Cerebellar cortex (tissue), 1 donor: Measurements from ENCODE around the gene FMNL2.
A peak's percentile ranks its signal among the peaks of the same experiment; 100 is the strongest.

Source experiments
- DNase-seq: peaks from one replicate; pipeline ENCODE4 v3.0.0-alpha.2; 2015; ENCODE audit warnings: low spot score

FMNL2 gene

DNA sequence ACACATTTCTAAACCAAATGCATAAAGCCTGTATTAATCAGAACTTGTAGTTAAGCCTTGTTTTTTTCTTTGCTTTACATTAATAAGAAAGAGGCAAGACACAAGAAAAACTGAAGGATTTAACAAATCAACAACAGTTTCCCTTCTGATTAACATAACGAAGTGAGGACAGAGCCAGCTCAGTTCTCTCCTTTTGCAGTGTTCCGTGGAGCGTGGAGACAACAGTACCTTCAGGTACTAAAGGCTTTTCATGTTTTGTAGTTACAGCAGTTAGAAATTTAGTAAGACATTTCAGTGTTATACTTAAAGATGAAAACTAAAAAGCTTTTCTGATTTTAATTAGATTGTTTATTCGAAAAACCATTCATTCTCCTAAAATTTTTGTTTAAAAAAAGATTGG lies 115.2 kb downstream of the FMNL2 start:
- peak; percentile 54 for DNase-seq

DNA sequence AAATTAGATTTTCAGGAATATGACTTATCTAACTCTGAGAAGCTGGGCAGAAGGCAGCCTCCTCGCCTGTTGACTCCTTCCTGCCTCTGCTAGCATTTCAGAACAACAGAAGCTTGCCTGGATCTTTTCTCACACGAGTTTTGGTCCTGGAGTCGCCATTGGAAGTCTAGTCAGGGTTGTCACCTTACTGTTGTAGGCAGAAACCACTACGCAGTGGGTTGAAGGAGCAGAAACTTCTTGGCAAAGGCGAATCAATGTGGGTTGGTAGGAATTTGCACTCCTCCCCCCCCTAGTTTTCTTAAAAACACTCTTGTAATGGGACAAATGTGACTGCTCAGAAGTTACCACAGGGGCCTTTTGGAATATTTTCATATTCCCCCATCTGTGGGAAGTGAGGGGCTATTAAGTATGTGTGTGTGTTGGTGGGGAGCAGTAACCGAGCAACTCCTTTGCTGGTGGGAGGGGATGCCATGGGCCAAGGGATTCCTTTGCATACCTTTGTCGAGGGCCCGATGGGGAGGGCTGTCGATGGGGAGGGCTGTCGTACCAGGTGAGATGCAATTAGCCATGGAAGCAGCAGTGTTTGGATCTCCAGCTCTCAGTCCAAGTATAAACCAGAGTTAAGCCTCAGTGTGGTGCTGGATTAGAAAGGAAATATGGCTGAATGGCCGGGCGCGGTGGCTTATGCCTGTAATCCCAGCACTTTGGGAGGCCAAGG lies 117.4 kb downstream of the FMNL2 start:
- DNase-seq: no peak

DNA sequence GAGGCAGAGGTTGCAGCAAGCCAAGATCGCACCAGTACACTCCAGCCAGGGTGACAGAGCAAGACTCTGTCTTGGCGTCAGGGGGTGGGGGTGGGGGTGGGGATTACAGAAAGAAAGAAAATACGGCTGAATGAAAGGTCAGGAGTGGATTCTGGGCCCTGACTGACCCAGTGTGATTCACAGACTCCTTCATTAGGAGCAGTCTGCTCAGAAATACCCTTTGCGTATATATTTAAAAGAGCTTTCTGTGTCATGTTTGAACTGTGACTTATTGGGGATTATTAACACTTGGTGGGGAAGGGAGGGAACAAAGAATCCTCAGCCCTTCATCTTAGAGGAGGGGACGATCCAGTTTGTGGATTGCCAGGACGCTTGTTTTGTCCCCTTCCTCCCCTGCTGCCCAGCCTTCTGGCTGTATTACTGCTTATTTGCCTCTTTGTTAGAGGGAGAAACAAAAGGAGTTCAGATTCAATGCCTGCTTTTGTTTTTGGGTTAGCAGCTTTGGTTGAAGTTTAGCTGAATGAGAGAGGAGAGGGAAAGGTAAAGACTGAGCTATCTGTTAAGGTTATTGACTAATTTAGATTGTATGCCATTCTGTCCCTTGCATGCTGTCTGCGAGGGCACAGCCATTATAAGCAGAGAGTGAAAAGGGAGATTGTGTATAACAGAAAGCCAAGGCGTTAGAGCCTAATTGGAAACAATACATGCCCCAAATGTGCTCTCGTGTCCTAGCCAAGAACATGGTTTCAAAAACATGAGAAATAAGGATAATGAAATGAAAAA lies 118.3 kb downstream of the FMNL2 start:
- peak; percentile 82 for DNase-seq

DNA sequence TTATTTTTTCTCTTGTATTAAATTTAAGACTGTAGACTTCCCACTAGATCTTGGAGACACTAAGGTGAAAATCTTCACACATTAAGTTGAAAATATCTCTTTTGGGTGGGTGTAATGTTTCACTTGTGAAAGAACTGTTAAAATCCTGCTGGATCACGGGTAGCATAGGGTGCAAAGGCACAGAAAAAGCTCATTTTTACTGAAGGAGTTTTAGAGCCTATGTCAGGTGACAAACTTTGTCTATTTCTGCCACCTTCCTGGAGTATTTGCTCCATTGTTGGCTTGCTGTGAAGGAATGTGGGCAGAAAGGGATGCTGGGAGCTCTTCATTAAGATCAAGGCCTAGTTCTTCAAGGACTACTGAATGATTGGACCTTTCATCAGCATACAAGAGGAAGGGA lies 119.4 kb downstream of the FMNL2 start:
- no peak for DNase-seq

DNA sequence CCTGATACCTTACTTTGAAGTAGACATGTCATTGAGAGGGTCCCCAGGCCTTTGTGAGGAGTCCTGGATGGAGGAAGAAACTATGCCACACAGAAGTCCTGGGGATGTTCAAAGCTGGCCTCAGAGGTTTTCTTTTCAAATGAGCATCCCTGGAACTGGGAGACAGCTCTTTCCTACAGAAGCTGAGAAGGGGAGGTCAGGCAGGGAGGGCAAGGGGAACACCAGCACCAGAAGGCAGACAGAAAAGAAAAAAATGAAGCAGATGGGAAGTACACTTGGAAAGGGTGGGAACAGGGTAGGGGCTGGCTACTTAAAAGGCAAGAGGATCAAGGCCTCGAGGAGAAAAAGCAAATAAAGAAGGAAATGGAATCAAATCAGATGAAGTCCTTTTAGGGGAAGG lies 120.0 kb downstream of the FMNL2 start:
- no peak for DNase-seq

DNA sequence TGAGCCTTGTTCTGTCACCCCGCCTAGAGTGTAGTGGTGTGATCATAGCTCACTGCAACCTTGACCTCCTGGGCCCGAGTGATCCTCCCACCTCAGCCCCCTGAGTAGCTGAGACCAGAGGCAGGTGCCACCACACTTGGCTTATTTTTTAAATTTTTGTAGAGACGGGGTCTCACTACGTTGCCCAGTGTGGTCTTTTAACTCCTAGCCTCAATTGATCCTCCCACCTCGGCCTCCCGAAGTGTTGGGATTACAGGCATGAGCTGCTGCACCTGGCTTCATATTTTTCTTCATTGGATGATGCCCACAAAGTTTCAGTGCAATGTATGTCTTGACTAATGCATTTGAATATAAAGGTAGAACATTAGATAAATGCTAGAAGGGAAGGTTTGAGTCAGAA lies 120.8 kb downstream of the FMNL2 start:
- no peak for DNase-seq

DNA sequence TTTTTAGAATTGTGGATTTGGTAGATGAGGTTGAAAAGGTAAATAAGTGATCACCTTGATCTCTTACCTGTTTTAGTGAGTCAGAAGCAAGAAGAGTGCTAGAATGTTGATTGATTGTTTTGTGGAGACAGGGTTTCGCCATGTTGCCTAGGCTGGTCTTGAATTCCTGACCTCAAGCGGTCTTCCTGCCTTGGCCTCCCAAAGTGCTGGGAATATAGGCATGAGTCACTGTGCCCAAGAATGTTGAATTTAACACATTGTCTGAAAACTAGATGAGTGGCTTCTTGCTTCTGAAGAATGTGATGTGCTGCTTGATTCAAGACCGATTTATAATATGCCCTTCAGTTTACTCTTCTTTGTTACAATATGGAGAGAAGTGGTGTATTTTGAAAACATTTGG lies 121.3 kb downstream of the FMNL2 start:
- no peak for DNase-seq

DNA sequence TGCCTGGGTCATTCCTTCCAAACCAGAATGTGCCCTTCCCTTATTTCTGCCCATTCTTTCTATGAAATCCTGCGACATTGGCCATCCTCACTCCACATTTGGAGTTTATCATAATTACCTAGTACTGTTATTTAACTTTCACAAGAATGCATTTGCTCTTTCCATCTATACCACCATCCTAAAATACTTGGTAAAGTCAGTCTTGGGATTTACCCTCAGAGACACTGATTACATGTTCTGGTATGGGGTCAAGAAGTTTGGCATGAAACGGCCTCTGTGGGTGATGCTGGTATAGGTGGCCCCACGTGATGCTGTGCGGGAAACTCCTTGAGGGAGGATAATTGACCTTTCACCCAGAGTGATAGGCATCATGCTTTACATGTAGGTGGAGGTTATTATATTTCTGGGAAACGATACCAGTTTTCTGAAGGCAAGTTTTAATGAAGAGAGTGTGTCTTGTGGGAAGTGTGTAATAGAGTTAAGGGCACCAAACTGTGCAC lies 123.5 kb downstream of the FMNL2 start:
- no peak for DNase-seq

DNA sequence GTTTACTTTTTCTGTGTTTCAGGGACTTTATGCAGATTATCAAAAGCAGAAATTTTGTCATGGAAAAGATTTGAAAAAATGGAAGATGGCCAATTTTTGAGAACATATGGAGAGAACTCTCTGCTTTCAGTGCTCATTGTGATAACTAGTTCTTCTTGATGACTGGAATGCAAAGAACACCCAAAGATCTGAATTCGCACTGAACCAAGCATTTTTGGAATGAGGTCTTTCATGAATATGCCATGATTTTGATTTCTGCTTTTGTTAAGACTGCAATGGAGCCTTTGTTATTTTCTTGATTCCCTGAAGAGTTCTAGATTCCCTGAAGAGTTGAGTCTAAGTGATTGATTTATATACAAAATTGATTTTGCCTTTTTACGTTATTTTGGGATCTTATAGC lies 124.1 kb downstream of the FMNL2 start:
- DNase-seq: no peak

DNA sequence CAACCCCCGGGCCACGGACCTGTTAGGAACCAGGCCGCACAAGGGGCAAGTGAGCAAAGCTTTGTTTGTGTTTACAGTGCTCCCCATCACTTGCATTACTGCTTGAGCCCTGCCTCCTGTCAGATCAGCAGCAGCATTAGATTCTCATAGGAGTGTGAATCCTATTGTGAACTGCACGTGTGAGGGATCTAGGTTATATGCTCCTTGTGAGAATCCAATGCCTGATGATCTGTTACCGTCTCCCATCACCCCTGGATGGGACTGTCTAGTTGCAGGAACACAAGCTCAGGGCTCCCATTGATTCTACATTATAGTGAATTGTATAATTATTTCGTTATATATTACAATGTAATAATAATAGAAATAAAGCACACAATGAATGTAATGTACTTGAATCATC lies 125.6 kb downstream of the FMNL2 start:
- DNase-seq: no peak

DNA sequence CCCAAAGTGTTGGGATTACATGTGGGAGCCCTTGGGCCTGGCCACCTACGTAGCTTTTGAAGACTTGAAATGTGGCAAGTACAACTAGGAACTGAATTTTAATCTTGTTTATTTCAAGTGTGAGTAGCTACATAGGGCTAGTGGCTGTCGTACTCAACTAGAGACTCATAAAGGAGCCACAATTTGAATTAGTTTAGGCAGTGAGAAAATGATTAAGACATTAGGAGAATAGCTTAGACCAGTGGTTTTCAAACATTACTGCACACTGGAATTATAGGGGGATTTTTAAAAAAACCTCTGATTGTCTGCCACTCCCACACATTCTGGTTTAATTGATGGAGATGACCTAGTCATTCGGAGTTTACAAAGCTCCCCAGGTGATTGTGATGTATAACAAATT lies 127.1 kb downstream of the FMNL2 start:
- no peak for DNase-seq

DNA sequence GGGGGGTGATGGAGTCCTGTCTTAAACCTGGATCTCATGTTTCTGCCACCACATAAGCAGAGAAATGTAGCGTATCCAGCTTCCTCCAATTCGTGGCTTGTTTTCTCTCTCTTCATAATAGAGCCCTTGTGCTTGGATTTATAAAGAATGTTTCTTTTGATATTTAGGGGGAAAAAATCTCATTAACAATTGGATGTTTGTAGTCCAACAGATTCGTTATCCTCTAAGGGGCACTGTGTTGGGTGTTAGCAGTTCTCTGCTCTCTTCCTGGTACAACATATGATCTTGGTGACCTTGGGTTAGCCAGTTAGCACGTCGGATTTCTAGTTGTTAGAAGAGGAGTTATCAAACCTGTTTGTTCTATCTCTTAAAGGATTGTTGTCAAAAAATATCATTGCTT lies 127.8 kb downstream of the FMNL2 start:
- no peak for DNase-seq

DNA sequence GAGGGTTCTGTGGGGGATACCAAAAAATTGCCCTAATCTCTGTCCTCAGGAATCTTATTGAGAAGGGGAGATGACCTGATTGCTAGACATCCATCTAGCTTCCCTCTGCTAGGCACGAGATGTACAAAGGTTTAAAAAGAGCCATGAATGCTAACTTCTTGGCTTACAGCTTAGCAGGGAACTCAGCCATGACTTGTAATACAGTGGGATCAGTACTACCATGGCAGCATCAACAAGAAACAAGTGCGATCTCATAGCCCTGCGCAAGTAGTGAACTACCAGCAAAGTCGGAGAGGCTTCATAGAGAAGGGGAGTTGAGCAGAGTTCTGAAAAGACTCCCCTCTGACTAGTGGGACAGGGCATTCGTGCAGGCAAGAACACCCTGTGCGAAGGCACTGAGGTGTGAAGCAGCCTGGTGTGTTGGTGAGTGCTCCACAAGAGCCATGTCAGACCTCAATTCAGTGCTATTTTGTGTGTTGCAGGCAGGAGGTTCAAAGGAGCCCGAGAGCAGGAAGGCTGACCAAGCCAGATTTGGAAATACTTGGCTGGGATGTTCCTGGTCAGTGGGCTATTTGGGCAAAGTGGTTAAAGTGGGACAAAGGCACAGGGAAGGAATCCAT lies 130.0 kb downstream of the FMNL2 start:
- DNase-seq: peak; percentile 69

DNA sequence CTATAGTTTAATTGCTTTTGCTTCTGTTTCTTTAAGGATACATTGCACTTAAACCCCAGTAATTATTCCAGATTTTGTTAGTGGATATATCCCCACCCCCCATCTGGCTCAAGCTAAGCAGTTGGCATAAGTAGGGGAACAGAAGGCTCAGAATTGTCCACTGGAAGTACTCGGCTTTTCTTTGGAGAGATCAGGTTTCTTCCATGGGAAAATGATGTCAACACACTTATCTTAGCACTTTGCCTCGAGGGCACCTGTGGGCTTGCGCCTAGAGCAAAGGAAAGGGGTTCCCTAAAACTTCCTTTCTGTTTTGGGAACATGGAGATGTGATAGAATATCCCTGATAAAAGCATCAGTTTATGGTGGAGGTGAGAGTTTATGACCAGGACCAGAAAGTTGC lies 130.6 kb downstream of the FMNL2 start:
- peak; percentile 79 for DNase-seq

DNA sequence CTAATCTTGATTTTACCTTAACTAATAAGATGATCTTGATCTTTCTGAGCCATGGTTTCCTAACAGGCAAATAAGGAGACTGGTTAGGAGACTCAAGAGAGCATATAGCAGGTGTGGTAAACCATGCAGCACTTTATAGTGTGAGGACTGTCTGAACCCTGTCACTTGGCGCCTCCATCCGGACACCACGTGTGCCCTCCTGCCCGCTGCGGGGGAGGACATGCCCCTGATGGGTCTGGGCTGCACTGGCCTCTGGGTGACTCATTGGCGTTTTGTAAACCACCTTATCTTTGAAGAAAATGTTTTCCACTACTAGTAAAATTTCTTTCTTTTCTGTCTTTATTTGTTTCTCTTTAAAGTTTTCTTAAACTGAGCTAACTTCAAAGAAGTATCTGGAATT lies 131.1 kb downstream of the FMNL2 start:
- no peak for DNase-seq

DNA sequence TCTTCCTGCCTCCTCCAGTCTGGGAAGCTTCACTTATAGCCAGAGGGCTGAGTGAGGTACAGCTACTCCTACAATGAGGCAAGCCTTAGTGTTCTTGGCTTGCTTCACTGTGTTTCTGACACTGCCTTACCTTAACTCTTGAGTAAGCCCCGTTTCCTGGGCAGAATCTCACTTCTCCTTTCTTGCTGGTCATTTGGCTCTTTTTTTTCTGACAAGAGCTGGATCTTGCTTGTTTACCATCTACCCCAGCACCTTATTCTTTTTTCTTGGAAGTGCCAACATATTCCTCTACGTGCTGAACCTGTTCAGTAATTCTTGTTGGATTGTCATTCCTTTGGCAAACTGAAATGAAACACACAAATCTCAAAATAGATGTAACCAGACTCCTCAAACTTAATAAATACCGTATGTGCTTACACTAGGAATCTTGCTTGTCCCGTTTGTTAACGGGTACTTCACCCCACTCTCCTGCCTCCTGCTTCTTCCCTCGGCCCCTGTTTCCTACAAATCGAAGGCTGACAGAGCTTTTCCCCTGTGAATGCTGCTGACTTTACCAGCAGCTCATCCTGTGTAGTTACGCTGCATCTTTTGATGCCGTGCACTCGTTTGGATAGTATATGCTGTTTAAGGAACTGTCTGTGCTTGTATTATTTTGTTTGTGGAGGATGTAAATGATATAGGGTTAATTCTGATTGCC lies 132.2 kb downstream of the FMNL2 start:
- DNase-seq: peak; percentile 62

DNA sequence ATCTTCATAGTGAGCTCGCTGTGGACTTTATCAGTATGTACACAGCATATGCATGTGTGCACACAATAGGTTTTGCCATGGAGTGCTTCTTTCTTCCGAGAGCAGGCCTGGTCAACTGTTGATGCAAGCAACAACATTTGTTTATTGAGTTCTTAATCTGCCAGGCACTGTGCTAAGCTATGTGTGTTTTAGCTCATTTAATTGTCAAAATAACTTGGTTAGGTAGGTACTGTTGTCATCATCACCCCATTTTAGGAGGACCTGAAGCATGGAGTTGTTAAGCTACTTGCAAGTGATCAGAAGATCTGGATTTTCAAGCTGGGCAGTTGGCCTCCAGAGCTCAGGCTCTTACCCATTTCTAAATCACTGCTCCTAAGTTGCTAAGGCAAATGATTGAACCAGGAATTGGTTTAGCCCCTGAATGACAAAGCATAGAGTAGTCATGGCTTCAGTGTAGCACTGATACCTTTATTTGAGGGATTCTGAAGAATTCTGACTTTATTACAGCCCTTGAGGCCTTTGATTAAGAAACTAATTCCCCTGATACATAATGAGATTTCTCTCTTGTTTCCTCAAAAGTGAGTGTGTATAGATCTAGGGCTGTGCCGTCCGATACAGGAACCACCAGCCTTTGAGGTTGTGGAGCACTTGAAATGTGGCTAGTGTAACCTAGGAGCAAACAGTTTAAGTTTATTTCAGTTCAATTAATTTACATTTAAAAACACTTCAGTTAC lies 132.9 kb downstream of the FMNL2 start:
- DNase-seq: peak; percentile 60

DNA sequence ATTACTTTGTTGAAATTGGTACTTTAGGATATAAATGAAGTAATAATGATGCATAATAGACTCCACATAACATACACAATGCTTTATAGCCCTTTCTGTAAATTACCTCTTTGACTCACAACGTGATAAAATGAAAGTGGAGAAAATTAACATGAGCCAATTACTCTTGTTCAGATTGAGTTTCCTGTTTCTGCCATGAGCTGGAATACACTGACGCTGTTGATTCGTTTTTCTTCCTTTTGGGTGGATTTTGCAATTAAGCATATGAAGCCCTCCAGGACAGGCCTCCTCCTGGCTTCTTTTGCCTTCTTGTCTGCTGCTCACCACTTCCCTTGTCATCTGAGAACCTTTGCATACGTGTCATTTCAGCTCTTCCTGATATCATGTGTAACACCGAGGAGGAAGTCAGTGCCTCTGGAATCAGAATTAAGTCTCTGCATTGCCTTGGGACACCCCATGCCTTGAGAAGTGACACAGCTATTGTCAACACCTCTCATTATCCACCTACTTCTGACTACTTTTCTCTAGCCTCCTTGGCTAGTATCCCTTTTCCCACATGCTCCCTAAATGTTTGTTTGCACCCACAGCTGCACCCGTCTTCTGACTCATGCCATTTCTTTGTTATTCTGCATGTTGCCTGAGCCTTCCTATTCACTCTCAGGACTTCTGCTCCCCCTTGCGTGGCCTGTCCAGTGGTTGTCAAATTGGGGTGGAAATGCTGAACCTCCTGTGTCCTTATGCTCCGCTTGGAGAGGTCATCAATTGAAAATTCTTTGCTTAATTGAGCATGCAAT lies 134.1 kb downstream of the FMNL2 start:
- peak; percentile 58 for DNase-seq

DNA sequence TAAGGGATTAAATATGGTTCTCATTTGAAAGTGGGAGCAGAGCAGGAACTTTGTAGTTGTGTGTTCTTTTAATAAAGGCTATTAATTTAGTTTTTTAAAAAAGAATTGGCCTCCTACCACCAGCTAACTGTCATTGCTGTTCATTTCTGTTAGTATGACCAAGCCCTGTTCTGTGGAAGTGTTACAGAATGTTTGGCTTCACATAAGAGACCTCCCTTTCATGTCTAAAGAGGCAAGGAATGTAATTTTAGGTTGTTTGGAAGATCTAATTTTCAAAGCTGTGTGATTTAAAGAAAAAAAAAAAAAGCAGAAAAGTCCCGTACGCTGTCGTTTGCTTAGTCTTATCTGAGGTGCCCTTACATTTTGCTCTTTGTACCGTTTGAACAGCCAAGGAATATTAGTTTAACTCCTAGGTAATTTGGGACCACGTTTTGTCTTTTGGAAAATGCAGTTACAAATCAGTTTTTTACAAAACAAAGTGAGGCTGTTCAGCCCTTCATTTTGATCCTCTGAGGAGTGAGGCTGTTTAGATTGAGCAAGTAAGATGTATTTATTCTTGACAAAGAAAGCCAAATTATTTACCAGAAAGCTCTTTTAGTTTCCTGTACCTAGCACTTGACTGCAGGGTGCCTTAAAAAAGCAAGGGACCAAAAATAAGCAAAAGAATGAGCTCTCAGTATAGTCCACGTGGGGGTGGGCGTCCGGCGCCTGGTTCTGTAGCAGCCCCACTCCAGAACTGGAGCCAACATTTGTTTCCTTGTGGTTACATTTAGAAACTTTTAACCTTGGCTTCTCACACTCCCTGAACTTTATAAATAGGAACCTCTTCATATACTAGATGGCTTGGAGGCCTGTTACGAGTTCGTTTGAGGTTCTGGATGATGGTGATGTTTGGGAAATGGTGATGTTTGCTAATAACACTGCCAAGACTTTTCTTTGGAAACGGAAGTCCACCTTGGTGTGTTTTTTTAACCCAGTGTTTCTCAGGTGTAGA lies 136.2 kb downstream of the FMNL2 start:
- DNase-seq: no peak

DNA sequence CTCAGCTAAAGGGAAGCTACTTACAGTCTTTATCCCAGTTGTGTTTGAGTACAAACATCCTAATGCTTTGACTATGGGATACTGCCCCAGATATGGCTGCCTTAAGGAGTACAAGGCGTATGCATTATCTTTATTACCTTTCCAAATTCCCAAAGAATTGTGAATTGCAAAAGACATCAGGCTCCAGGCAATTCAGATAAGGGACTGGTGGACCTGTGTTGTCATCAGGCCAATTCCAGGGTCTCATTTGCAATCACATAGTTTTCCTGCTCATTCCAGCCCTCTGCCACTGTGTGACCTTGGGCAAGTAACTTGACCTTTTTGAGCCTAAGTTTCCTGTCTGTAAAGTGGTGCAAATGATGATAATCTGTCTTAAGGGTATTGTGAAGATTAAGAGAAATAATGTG lies 137.5 kb downstream of the FMNL2 start:
- DNase-seq: no peak
